SHP77 (cell line): ENCODE measurements around the gene PDE7B.

Experiments used
- DNase-seq, 2 experiments: peaks; one replicate each; lab custom pipeline; 2025; lab: John Stamatoyannopoulos, UW

PDE7B gene

DNA sequence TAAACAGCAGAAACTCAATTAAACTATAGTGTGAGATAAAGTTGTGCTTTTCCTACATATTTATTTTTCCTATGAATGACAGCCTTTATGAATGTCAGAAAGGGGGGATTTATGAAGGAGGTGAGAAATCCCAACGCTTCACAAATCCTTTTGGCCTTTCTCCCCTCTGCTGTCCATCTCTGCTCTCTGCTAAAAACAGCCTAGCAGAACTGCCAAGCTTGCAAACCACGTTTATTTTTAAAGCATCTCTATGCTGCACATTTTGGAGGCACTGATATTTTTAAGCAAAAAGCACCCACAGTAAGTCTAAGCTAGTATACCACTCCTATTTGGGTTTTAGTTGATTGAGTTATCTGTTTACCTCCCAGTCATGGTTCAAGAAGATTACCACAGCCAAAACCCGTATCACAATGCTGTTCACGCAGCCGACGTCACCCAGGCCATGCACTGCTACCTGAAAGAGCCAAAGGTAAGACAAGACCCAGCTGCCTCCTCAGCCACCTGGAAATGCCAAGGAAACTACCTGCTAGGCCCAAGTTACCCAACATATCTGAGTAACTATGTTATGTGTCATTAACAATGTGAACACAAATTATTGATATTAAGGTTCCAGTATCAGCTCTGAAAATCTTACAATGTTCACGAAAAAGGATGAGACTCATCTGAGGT is 302.3 kb downstream of the PDE7B start:
- DNase-seq, result no peak

DNA sequence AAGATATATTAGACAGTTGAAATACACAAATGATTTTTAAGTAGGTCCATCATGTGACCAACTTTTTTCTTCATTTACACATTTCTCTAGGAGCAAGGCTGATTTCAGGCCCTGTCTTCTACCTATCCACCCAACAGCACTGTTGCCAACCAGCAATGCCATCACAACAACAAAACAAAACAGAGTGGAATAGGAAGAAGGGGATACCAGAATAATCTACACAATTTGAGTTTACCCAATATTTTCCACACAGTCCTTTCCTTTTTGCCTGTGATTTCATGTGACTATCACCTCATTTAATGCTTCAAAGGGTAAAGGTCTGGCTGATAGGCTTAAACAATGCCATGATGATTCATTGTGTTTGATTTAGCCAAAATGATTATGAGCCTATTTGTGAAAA is 303.7 kb downstream of the PDE7B start:
- no peak for DNase-seq

- DNase-seq, result no peak
These were observed 306.2 kb downstream of the PDE7B start for GRCh38 chr6:136157743-136158142.

DNA sequence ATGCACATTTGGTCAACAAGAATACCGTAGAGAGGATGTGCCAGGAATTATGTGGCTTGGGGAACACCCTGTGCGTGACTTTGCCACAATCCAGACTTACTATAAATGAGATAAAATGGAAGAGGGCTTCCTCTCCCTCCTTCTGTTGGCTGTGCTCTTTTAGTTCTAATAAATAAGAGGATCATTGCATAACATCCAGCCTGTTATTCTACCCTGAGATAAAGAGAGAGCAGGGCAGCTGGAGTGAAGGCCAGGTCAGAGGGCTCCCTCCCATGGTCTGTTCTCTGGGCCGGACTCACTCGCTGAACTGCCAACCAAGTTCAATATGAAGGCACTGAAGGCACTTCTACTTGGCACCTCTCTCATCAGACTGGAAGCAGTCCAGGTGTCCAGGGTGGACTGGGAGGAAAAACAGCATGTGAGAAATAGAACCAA is 306.9 kb downstream of the PDE7B start:
- no peak for DNase-seq

DNA sequence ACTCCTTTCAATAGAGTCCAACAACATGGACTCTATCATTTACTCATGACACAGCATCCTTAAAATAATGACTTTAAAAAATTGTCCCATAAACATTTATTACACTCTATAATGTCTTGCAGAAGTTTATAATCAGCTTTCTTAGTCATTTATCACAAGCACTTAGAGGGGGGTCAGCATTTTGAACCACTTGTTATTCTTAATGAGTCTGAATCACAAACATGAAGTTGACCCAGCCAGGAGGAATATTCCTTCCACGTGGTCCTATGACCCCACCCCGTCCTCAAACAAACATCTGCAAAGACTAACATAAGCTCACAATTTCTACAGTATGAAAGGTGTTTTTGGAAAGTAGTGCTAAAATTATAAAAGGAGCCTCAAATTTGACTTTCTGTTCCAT is 307.5 kb downstream of the PDE7B start:
- DNase-seq, result no peak

DNA sequence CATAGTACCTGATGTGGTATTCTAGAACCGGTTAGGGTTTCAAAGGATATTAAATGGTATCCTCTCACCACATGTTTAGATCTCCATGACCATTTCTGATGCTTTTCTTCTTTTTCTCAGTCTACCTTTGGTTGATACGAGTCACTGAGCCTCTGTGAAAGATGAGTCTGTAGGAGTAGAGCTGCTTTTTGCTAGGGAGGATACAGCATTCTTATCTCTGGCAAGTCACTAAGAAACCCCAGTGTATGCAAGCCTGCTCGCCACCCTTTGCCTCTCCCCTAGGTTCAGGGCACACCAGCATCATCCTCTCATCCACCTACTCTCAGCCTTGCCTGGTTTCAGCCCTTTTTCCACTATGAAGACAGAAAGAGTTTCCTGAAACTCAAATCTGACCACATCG is 308.7 kb downstream of the PDE7B start:
- DNase-seq, result no peak

GRCh38 chr6:136161950-136162349 is 310.4 kb downstream of the PDE7B start:
- DNase-seq, result no peak

DNA sequence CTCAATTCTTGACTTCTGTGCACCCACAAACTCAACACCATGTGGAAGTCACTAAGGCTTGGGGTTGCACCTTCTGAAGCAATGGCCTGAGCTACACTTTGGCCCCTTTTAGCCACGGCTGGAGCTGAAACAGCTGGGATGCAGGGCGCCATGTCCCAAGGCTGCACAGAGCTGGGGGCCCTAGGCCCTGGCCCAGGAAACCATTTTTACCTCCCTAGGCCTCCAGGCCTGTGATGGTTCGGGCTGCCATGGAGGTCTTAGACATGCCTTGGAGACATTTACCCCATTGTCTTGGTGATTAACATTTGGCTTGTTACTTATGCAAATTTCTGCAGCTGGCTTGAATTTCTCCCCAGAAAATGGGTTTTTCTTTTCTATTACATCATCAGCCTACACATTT is 311.8 kb downstream of the PDE7B start:
- DNase-seq, result no peak

- DNase-seq, result no peak
These were observed 315.3 kb downstream of the PDE7B start for GRCh38 chr6:136166815-136167214.

- DNase-seq, result no peak
These were observed 318.1 kb downstream of the PDE7B start for GRCh38 chr6:136169394-136170148.

DNA sequence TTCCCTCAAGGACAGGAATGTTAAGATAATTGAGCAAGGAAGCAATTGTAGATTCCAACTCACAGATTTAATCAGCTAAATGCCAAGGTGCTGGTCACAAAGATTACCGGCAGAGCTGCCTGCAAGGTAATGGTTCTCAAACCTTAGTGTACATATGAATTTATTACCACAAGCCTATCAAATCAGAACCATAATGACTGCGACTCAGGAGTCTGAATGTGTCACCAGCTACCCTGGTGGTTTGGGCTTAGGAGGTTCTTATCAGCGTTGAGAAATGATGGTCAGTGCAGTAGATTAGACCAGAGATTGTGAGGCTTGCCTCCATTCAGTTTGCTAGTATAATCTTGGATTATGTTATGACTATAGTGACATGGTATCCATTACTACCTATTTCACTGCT is 319.7 kb downstream of the PDE7B start:
- DNase-seq, result no peak

DNA sequence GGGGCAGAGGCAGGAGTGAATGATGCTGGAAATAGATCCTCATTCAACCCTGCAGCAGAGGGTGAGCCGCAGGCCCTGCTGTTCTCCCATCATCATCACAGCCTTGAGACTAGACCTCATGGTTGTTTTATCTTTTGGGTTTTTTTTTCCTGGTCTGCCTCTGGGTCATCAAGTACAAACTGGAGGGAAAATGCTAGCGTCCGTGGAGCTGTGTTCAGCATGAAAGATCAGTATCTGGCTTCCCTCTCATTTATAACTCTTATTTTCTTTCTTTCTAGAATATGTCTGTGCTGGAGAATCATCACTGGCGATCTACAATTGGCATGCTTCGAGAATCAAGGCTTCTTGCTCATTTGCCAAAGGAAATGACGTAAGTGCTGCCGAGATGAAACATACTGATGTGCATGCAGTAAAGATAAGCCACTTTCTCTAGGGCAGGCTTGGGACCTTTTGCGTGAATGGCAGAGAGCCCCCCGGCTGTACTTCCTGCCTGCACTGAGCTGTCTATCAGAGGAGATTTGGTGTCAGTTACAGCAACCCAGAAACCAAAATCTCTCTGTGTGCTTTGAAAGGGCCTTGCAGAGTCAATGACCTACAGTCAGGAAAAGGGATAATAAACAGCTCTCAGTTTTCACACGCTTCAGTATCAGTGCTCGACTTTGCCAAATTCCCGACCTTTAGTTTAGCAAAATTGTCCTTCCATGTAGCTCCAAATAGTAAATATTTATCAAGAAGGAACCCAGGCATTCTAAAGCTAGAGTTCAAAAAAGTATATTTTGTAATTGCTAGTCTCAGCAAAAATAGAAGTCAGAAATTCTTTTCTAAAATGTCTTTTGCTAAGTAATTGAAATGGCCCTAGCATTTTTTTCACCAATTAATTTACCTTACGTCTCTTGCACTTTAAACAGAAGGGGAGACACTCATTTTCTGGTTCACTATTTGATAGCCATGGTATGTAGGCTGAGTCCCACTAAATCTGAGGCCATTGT is 322.3 kb downstream of the PDE7B start:
- no peak for DNase-seq

- DNase-seq, result no peak
These were observed 323.0 kb downstream of the PDE7B start for GRCh38 chr6:136174510-136174909.

DNA sequence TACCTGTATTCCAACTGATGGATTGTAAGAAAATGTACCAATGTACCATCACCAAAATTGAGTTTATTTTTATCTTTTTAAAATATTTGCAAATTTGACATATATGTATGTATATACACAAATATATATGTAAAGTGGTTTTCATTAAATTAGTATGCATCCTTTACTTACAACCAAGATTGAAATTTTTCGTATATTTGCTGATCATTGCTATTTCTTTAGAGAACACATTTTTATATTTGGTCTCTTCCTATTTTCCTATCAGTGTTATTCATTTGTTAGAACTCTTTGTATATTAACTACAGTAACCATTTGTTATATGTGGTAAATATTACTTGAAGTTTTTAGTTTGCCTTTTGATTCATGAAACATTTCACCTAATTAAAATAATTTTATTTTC is 324.4 kb downstream of the PDE7B start:
- DNase-seq, result no peak

DNA sequence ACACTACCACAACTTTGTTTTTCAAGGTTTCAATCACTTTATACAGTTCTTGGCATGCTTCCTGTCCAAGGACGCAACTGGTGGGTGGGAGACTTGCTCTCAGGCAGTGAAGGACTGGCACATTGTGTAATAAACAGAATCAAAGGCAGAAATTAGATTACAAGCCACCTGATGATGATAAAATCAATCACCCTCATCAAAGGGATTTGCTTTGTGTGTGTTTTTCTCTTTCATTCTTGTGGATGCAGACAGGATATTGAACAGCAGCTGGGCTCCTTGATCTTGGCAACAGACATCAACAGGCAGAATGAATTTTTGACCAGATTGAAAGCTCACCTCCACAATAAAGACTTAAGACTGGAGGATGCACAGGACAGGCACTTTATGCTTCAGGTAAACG is 327.2 kb downstream of the PDE7B start:
- DNase-seq, result no peak

- peak in 1 of 2 experiments; percentile 2 for DNase-seq
These were observed 329.4 kb downstream of the PDE7B start for GRCh38 chr6:136180704-136181511.

DNA sequence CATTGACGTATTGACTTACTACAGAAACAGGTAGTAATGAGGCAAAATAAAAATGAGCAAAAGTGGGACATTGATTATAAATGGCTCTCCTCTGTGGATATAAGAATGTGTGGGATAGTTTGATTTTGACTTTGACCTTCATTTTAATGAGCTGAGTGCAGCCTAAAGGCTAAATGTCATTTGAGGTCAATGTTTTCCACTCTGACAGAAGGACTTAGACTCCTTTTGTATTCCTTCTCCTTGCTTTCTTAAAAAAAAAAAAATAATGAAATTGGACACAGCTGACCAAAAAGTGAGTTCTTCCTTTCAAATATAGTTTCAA is 330.0 kb downstream of the PDE7B start:
- DNase-seq, result no peak

DNA sequence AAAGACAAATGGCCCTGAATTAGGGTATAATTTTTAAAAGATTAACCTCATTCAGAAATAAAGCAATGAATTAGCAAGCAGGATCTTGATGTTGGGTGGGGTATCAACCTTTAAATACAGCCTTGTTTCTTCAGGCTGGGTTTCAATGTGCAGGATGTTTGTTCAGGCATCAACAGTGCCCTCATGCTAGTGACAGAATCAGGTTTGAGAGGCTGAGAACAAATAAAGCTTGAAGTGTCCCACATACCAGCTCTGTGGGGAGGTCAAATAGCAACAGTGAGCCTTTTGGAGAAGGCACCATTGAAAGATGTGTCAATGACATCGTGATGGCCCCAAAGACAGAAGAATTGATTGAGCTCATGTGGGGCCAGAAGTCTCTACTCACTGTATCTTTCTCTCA is 330.4 kb downstream of the PDE7B start:
- DNase-seq, result peak; percentile 17 to 38

DNA sequence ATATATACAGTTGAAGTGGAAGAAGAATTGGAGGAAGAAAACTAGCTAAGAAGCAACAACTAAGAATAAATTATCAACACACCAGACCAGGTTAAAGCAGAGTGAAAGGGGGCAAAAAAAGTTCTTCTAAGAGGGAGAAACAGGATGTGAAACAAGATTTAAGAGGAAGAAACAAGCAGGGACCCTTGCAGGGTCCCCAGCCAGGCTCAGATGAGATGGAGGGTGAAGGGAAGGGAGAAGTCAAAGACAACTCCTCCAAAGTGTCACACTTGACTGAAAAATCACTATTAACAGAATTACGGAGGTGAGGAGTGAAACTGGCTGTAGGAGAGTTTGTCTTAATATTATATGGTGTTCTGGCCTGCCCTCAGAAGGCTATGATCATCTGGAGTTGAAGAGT is 333.2 kb downstream of the PDE7B start:
- DNase-seq, result no peak

DNA sequence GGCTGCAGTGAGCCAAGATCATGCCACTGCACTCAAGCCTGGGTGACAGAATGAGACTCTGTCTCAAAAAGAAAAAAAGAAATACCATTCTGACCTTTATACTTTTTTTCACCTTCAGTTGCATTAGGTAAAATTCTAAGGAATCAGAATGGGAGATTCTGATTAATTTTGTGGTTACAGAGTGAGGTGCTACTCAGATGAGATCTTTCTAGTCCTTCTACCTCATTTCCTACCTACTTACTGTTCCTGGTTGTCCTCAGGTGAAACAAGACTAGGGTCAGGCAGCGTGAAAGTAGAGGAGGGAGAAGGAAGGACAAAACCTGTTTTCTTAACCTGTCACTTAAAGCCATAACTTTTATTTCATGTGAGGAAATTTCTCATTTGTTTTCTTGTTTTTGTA is 334.9 kb downstream of the PDE7B start:
- no peak for DNase-seq

- no peak for DNase-seq
These were observed 337.0 kb downstream of the PDE7B start for GRCh38 chr6:136188486-136188885.

DNA sequence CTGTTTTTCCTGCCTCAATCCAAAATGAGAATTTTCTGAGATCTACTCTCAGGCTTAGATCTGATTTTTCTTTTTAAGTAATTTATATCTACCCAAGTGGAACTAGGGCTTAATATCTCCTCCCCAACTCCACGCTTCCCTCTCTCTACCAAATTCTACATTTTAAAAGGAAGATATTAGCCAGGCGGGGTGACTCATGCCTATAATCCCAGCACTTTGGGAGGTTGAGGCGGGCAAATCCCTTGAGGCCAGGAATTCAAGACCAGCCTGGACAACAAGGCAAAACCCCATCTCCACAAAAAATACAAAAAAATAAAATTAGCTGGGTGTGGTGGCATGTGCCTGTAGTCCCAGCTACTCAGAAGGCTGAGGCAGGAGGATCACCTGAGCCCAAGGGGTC is 337.6 kb downstream of the PDE7B start:
- DNase-seq, result no peak
